GM18505 (cell line): ENCODE measurements around the gene DLG2.
"Not testable (repeated sequence)": the region's sequence is repeated elsewhere in the genome, so short reads cannot be mapped to it uniquely, and the experiment has no call there.

ENCODE experiments used
- ATAC-seq: cut with Tn5 transposase; IDR thresholded peaks from one replicate; pipeline ENCODE4 v1.9.1; 2021; ENCODE audit not compliant: unreplicated experiment
- POLR2A ChIP-seq: IDR thresholded peaks from 4 replicates; pipeline ENCODE4 v1.6.1; 2011; ENCODE audit warnings: borderline replicate concordance; ENCODE audit not compliant: insufficient read depth, insufficient read length; ENCODE audit errors: extremely low read depth

The DLG2 gene

GRCh38 chr11:85619499-85619898 lies 7.6 kb downstream of the DLG2 start:
- ATAC-seq, result no peak
- TF ChIP-seq POLR2A, result no peak

- ATAC-seq, result not testable (repeated sequence)
These were observed 15.5 kb downstream of the DLG2 start for GRCh38 chr11:85611643-85612042.

- not testable (repeated sequence) for ATAC-seq
These were observed 17.9 kb downstream of the DLG2 start for GRCh38 chr11:85609286-85609685.

- ATAC-seq, result not testable (repeated sequence)
These were observed 18.5 kb downstream of the DLG2 start for GRCh38 chr11:85608621-85609020.

- not testable (repeated sequence) for ATAC-seq
These were observed 20.9 kb downstream of the DLG2 start for GRCh38 chr11:85606237-85606636.

GRCh38 chr11:85603220-85603619 lies 23.9 kb downstream of the DLG2 start:
- no peak for ATAC-seq

GRCh38 chr11:85602526-85603213 lies 24.5 kb downstream of the DLG2 start:
- ATAC-seq, result no peak
- TF ChIP-seq POLR2A, result no peak

More at GRCh38 chr11:85603220-85603619, 23.9 kb downstream of the DLG2 start:
- no peak for TF ChIP-seq POLR2A

- TF ChIP-seq POLR2A, result no peak
- no peak for ATAC-seq
These were observed 28.1 kb downstream of the DLG2 start for GRCh38 chr11:85599083-85599482.

GRCh38 chr11:85596886-85597285 lies 30.3 kb downstream of the DLG2 start:
- no peak for TF ChIP-seq POLR2A
- ATAC-seq, result no peak

GRCh38 chr11:85595285-85595884 lies 31.8 kb downstream of the DLG2 start:
- ATAC-seq, result no peak
- no peak for TF ChIP-seq POLR2A

GRCh38 chr11:85590848-85591483 lies 36.2 kb downstream of the DLG2 start:
- TF ChIP-seq POLR2A, result no peak
- no peak for ATAC-seq

- no peak for TF ChIP-seq POLR2A
These were observed 37.8 kb downstream of the DLG2 start for GRCh38 chr11:85589373-85589772.

GRCh38 chr11:85582111-85582510 lies 45.0 kb downstream of the DLG2 start:
- ATAC-seq, result no peak
- TF ChIP-seq POLR2A, result no peak

More at GRCh38 chr11:85589373-85589772, 37.8 kb downstream of the DLG2 start:
- ATAC-seq, result no peak

GRCh38 chr11:85575388-85575787 lies 51.8 kb downstream of the DLG2 start:
- ATAC-seq, result no peak
- no peak for TF ChIP-seq POLR2A
